Smooth muscle cell (in vitro differentiated cells): ENCODE results near the gene FTO. TPM values are rescaled to one million over a fixed set of nuclear protein-coding genes. Genes with fewer than 3 reads are reported as not detected.

Experiments used
- DNase-seq: peaks from one replicate; lab custom pipeline; 2025; ENCODE audit not compliant: unreplicated experiment; lab: John Stamatoyannopoulos, UW
- H2AFZ ChIP-seq: fragments of 200-600 bp; sonication (generic); 2 replicates; pipeline ENCODE4 v1.6.0; 2016; ENCODE audit warnings: antibody characterized with exemption, low read depth, mild to moderate bottlenecking
- H3F3A ChIP-seq: fragments of 200-600 bp; sonication (generic); 2 replicates; pipeline ENCODE4 v1.6.0; 2017; ENCODE audit warnings: antibody characterized with exemption, low read depth
- H3K27ac ChIP-seq: fragments of 200-600 bp; sonication (generic); 2 replicates; pipeline ENCODE4 v1.5.1; 2016; ENCODE audit warnings: low read depth, mild to moderate bottlenecking
- H3K27me3 ChIP-seq: fragments of 200-600 bp; sonication (generic); 2 replicates; pipeline ENCODE4 v1.6.1; 2016; ENCODE audit warnings: low read depth, mild to moderate bottlenecking
- H3K36me3 ChIP-seq: fragments of 200-600 bp; sonication (generic); 2 replicates; pipeline ENCODE4 v1.5.1; 2016; ENCODE audit warnings: low read depth
- H3K4me1 ChIP-seq: fragments of 200-600 bp; sonication (generic); 2 replicates; pipeline ENCODE4 v1.5.1; 2016; ENCODE audit warnings: low read depth
- H3K4me2 ChIP-seq: fragments of 200-600 bp; sonication (generic); 2 replicates; pipeline ENCODE4 v1.6.0; 2016; ENCODE audit warnings: mild to moderate bottlenecking
- H3K4me3 ChIP-seq: fragments of 200-600 bp; sonication (generic); 2 replicates; pipeline ENCODE4 v1.5.1; 2016; ENCODE audit warnings: mild to moderate bottlenecking
- H3K79me2 ChIP-seq: fragments of 200-600 bp; sonication (generic); 2 replicates; pipeline ENCODE4 v1.6.0; 2016; ENCODE audit warnings: low read depth, mild to moderate bottlenecking
- H3K9ac ChIP-seq: fragments of 200-600 bp; sonication (generic); 2 replicates; pipeline ENCODE4 v1.6.0; 2016; ENCODE audit warnings: low read depth
- H3K9me3 ChIP-seq: fragments of 200-600 bp; sonication (generic); replicated peaks from 2 replicates; pipeline ENCODE4 v1.5.1; 2016; ENCODE audit warnings: low read depth
- H4K20me1 ChIP-seq: fragments of 200-600 bp; sonication (generic); 2 replicates; pipeline ENCODE4 v1.6.0; 2016; ENCODE audit warnings: low read depth
- WGBS: methylation state at CpG from one replicate; pipeline ENCODE4 v1.1.7; 2016; ENCODE audit warnings: low lambda C conversion rate; 5-methylcytosine and 5-hydroxymethylcytosine counted together
- polyA plus RNA-seq: library from polyadenylated mRNA; unstranded; fragments of >200 nt; fragmentation: Nextera tagmentation; extraction: Ambion mirVana; gene quantifications from 2 replicates; pipeline ENCODE4 v1.2.1, GENCODE V29; 2016
- total RNA-seq: library from RNA; depleted of rRNA; stranded (reverse); fragments of >200 nt; gene quantifications from 2 replicates; pipeline ENCODE4 v1.2.3, GENCODE V29; 2014
- TF ChIP-seq, protein P1 (sequence below): fragments of 200-600 bp; sonication (generic); IDR thresholded peaks from 2 replicates; pipeline ENCODE4 v1.5.1; 2017; ENCODE audit warnings: borderline replicate concordance, mild to moderate bottlenecking, antibody characterized with exemption; ENCODE audit not compliant: insufficient read depth, poor library complexity, severe bottlenecking

The FTO gene
- total and polyA plus RNA-seq, 2 experiments from 2014 or later = 81.1 to 89.9 TPM

DNA sequence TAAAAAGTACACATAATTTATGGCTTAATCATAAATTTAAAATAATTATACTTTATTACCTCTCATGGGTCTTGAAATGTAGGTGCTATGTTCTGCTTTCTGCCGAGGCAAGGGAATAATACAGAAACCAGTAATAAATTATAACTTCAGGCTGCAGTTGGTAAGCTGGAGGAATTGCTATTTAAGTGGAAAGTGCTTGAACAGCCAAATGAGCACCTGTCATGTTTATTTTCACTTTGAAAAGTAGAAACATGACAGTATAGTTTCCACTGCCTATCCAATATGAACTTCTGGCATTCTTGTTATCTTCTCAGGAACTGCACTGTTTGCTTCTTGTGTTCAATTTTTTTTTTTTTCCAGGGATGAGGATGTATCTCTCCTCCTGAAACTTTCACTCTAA is 146.0 kb downstream of the FTO start:
- H3F3A ChIP-seq = no peaks in the 10 kb centered on the region
- H3K9ac ChIP-seq = no peak overlapping the region
- H3K4me2 ChIP-seq = no peak overlapping the region
- H3K4me3 ChIP-seq = no peak overlapping the region
- no peaks in the 10 kb centered on the region for H3K27me3 ChIP-seq
- TF ChIP-seq, protein P1, sequence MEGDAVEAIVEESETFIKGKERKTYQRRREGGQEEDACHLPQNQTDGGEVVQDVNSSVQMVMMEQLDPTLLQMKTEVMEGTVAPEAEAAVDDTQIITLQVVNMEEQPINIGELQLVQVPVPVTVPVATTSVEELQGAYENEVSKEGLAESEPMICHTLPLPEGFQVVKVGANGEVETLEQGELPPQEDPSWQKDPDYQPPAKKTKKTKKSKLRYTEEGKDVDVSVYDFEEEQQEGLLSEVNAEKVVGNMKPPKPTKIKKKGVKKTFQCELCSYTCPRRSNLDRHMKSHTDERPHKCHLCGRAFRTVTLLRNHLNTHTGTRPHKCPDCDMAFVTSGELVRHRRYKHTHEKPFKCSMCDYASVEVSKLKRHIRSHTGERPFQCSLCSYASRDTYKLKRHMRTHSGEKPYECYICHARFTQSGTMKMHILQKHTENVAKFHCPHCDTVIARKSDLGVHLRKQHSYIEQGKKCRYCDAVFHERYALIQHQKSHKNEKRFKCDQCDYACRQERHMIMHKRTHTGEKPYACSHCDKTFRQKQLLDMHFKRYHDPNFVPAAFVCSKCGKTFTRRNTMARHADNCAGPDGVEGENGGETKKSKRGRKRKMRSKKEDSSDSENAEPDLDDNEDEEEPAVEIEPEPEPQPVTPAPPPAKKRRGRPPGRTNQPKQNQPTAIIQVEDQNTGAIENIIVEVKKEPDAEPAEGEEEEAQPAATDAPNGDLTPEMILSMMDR = no peak
- no peaks in the 10 kb centered on the region for H3K36me3 ChIP-seq
- WGBS = 70% methylated on average over 1 of the region's 1 CpG
- H3K9me3 ChIP-seq = no peaks in the 10 kb centered on the region
- H2AFZ ChIP-seq = no peak overlapping the region
- no peak overlapping the region for H3K27ac ChIP-seq
- no peak for DNase-seq
- H3K79me2 ChIP-seq = no peaks in the 10 kb centered on the region
- no peaks in the 10 kb centered on the region for H3K4me1 ChIP-seq
- H4K20me1 ChIP-seq = no peaks in the 10 kb centered on the region

DNA sequence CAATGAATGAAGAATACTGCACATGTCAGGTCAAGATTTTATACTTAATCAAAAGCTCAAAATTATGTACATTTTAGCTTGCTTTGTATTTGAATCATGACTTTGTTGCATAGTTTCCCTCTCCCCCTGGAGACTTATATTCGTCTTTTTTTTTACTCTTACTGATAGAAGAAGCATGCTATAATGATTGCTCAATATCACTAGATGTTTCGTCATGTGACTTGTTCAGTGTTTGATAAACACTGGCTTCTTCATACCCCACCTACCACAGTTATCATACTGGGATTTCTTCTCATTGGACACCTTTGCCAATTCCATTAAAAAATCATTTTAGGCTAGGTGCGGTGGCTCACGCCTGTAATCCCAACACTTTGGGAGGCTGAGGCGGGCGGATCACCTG is 148.7 kb downstream of the FTO start:
- TF ChIP-seq, protein P1 = no peak
- Histone ChIP-seq H3K9ac (no peak overlapping the region), H3K4me2 (no peak overlapping the region), H3K27me3 (no peaks in the 10 kb centered on the region), H3K4me3 (no peak overlapping the region), H3K9me3 (no peaks in the 10 kb centered on the region), H3K79me2 (no peaks in the 10 kb centered on the region), H3F3A (no peaks in the 10 kb centered on the region), H3K4me1 (no peaks in the 10 kb centered on the region), H3K36me3 (no peaks in the 10 kb centered on the region), H4K20me1 (no peaks in the 10 kb centered on the region), H2AFZ (no peak overlapping the region), H3K27ac (no peak overlapping the region)
- WGBS = 99% methylated on average over 6 of the region's 6 CpGs
- DNase-seq = no peak

DNA sequence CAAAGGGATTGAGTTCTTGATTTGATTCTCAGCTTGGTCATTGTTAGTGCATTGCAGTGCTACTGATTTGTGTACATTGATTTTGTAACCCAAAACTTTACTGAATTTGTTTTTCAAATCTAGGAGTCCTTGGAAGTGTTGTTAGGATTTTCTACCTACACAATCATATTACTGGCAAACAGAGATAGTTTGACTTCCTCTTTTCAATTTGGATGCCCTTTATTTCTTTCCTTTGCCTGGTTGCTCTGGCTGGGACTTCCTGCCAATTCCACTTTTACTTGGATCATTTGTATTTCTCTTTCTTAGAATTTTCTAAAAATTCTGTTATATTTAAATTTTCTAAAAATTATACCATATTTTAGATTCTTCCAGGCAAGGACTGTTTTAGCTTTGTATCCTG is 151.1 kb downstream of the FTO start:
- no peak overlapping the region for H3K27ac ChIP-seq
- no peaks in the 10 kb centered on the region for H3F3A ChIP-seq
- H3K9ac ChIP-seq = no peak overlapping the region
- H3K79me2 ChIP-seq = no peaks in the 10 kb centered on the region
- no peak overlapping the region for H2AFZ ChIP-seq
- no peak overlapping the region for H3K4me2 ChIP-seq
- no peak overlapping the region for H3K4me3 ChIP-seq
- no peaks in the 10 kb centered on the region for H3K36me3 ChIP-seq
- no peaks in the 10 kb centered on the region for H3K4me1 ChIP-seq
- TF ChIP-seq, protein P1 = no peak
- no peaks in the 10 kb centered on the region for H4K20me1 ChIP-seq
- no peaks in the 10 kb centered on the region for H3K9me3 ChIP-seq
- H3K27me3 ChIP-seq = no peaks in the 10 kb centered on the region
- no peak for DNase-seq

DNA sequence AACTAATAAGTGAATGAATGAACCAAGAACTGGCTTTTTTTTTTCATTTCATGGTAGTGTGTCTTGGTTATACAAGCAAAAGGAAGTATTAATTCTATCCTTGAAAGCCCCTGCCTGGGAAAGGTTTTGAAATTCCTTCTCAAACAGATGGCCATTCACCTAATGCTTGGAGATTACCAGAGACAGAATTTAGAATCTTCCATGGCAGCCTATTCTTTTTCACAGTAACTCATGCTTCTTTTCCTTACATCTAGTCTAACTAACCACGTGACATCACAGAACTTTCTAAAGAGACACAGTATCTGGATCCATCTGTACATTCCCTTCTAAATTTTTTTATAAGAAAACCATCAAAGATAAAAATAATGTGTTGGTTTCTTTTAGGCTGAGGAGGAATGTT is 151.6 kb downstream of the FTO start:
- no peaks in the 10 kb centered on the region for H3K4me1 ChIP-seq
- no peaks in the 10 kb centered on the region for H3K27me3 ChIP-seq
- no peaks in the 10 kb centered on the region for H3F3A ChIP-seq
- no peak for DNase-seq
- H3K4me2 ChIP-seq = no peak overlapping the region
- no peak overlapping the region for H3K9ac ChIP-seq
- H3K9me3 ChIP-seq = no peaks in the 10 kb centered on the region
- TF ChIP-seq, protein P1 = no peak
- H3K27ac ChIP-seq = no peak overlapping the region
- no peak overlapping the region for H2AFZ ChIP-seq
- 92% methylated on average over 1 of the region's 1 CpG for WGBS
- H3K4me3 ChIP-seq = no peak overlapping the region
- no peaks in the 10 kb centered on the region for H4K20me1 ChIP-seq
- H3K79me2 ChIP-seq = no peaks in the 10 kb centered on the region
- no peaks in the 10 kb centered on the region for H3K36me3 ChIP-seq
